HUES64 (cell line): ENCODE results near the gene AGXT.
"Not testable (repeated sequence)": the region's sequence is repeated elsewhere in the genome, so short reads cannot be mapped to it uniquely, and the experiment has no call there.

ENCODE experiments used
- H3K27ac ChIP-seq: 2 replicates; pipeline ENCODE4 v1.7.0; 2013; ENCODE audit warnings: low read depth, low read length, inconsistent platforms
- H3K27me3 ChIP-seq: 2 replicates; pipeline ENCODE4 v1.6.1; 2013; ENCODE audit warnings: mild to moderate bottlenecking, low read length; ENCODE audit not compliant: insufficient read depth
- H3K36me3 ChIP-seq: 2 replicates; pipeline ENCODE4 v1.6.1; 2013; ENCODE audit warnings: mild to moderate bottlenecking, low read length; ENCODE audit not compliant: insufficient read depth
- H3K4me1 ChIP-seq: 2 replicates; pipeline ENCODE4 v1.6.1; 2013; ENCODE audit warnings: mild to moderate bottlenecking, low read length, moderate library complexity; ENCODE audit not compliant: insufficient read depth
- H3K4me3 ChIP-seq: 2 replicates; pipeline ENCODE4 v1.5.1; 2013; ENCODE audit warnings: mild to moderate bottlenecking, low read length, moderate library complexity
- H3K9ac ChIP-seq: 2 replicates; pipeline ENCODE4 v1.6.1; 2013; ENCODE audit warnings: mild to moderate bottlenecking, low read depth, low read length
- H3K9me3 ChIP-seq: 2 replicates; pipeline ENCODE4 v1.6.1; 2013; ENCODE audit warnings: low read depth, low read length; ENCODE audit not compliant: insufficient read depth
- WGBS: fragments of 150-250, 120-280 bp; methylation state at CpG from one replicate; pipeline ENCODE4 v1.1.7; 2013; ENCODE audit warnings: missing lambda C conversion rate; 5-methylcytosine and 5-hydroxymethylcytosine counted together

AGXT gene

GRCh38 chr2:240832205-240832727, 36.4 kb upstream of the AGXT start:
- 5% methylated on average over 54 of the region's 54 CpGs for WGBS
- Histone ChIP-seq H3K27me3 (peaks cover 53% of the 10 kb centered on the region), H3K9me3 (no peaks in the 10 kb centered on the region), H3K27ac (no peak overlapping the region), H3K9ac (no peak overlapping the region), H3K36me3 (no peaks in the 10 kb centered on the region), H3K4me1 (no peaks in the 10 kb centered on the region), H3K4me3 (peak overlapping the region; percentile 73)

- Histone ChIP-seq H3K36me3 (no peaks in the 10 kb centered on the region), H3K9ac (no peak overlapping the region), H3K4me1 (no peaks in the 10 kb centered on the region), H3K9me3 (no peaks in the 10 kb centered on the region), H3K27ac (no peak overlapping the region), H3K4me3 (no peak overlapping the region), H3K27me3 (peaks cover 46% of the 10 kb centered on the region)
- 87% methylated on average over 13 of the region's 13 CpGs for WGBS
These were observed 35.6 kb upstream of the AGXT start for GRCh38 chr2:240832921-240833494.

GRCh38 chr2:240833724-240834285, 34.8 kb upstream of the AGXT start:
- Histone ChIP-seq H3K27me3 (peaks cover 38% of the 10 kb centered on the region), H3K9me3 (no peaks in the 10 kb centered on the region), H3K9ac (no peak overlapping the region), H3K36me3 (no peaks in the 10 kb centered on the region), H3K4me1 (no peaks in the 10 kb centered on the region), H3K4me3 (no peak overlapping the region), H3K27ac (no peak overlapping the region)
- 94% methylated on average over 8 of the region's 8 CpGs for WGBS

- no peak overlapping the region for H3K9ac ChIP-seq
- H3K4me1 ChIP-seq: no peaks in the 10 kb centered on the region
- 84% methylated on average over 6 of the region's 6 CpGs for WGBS
- no peaks in the 10 kb centered on the region for H3K9me3 ChIP-seq
- no peaks in the 10 kb centered on the region for H3K36me3 ChIP-seq
- H3K27me3 ChIP-seq: peaks cover 32% of the 10 kb centered on the region
- H3K4me3 ChIP-seq: no peak overlapping the region
- no peak overlapping the region for H3K27ac ChIP-seq
These were observed 34.1 kb upstream of the AGXT start for GRCh38 chr2:240834377-240834975.

GRCh38 chr2:240835528-240835927, 33.1 kb upstream of the AGXT start:
- Histone ChIP-seq H3K9ac (no peak overlapping the region), H3K4me1 (no peaks in the 10 kb centered on the region), H3K27ac (no peak overlapping the region), H3K27me3 (peaks cover 22% of the 10 kb centered on the region), H3K9me3 (no peaks in the 10 kb centered on the region), H3K4me3 (no peak overlapping the region), H3K36me3 (no peaks in the 10 kb centered on the region)
- 92% methylated on average over 9 of the region's 9 CpGs for WGBS

- Histone ChIP-seq H3K9me3 (no peaks in the 10 kb centered on the region), H3K4me1 (no peaks in the 10 kb centered on the region), H3K27me3 (peaks cover 8% of the 10 kb centered on the region), H3K4me3 (no peak overlapping the region), H3K27ac (no peak overlapping the region), H3K36me3 (no peaks in the 10 kb centered on the region), H3K9ac (no peak overlapping the region)
- WGBS: 92% methylated on average over 17 of the region's 17 CpGs
These were observed 31.7 kb upstream of the AGXT start for GRCh38 chr2:240836781-240837467.

GRCh38 chr2:240837621-240838020, 31.0 kb upstream of the AGXT start:
- H3K4me3 ChIP-seq: no peak overlapping the region
- peaks cover 5% of the 10 kb centered on the region; the same call in 1 of the 2 replicates for H3K27me3 ChIP-seq
- WGBS: 94% methylated on average over 4 of the region's 4 CpGs

GRCh38 chr2:240839152-240840143, 29.2 kb upstream of the AGXT start:
- H3K36me3 ChIP-seq: no peaks in the 10 kb centered on the region
- no peak overlapping the region for H3K27ac ChIP-seq
- no peak overlapping the region for H3K9ac ChIP-seq
- H3K4me3 ChIP-seq: no peak overlapping the region
- peaks cover 8% of the 10 kb centered on the region for H3K4me1 ChIP-seq
- no peaks in the 10 kb centered on the region for H3K9me3 ChIP-seq
- WGBS: 91% methylated on average over 27 of the region's 28 CpGs
- H3K27me3 ChIP-seq: no peaks in the 10 kb centered on the region

More at GRCh38 chr2:240837621-240838020, 31.0 kb upstream of the AGXT start:
- H3K36me3 ChIP-seq: no peaks in the 10 kb centered on the region
- no peaks in the 10 kb centered on the region for H3K4me1 ChIP-seq
- H3K9ac ChIP-seq: no peak overlapping the region
- H3K9me3 ChIP-seq: no peaks in the 10 kb centered on the region
- no peak overlapping the region for H3K27ac ChIP-seq

- no peak overlapping the region for H3K9ac ChIP-seq
- H3K27me3 ChIP-seq: no peaks in the 10 kb centered on the region
- WGBS: 64% methylated on average over 9 of the region's 9 CpGs
- peaks cover 8% of the 10 kb centered on the region for H3K4me1 ChIP-seq
- H3K27ac ChIP-seq: no peak overlapping the region
- H3K9me3 ChIP-seq: peaks cover 1% of the 10 kb centered on the region; the same call in 1 of the 2 replicates
- H3K36me3 ChIP-seq: no peaks in the 10 kb centered on the region
- H3K4me3 ChIP-seq: no peak overlapping the region
These were observed 28.1 kb upstream of the AGXT start for GRCh38 chr2:240840435-240841060.

- H3K4me3 ChIP-seq, H3K9me3 ChIP-seq, H3K27ac ChIP-seq, H3K36me3 ChIP-seq, H3K9ac ChIP-seq, H3K4me1 ChIP-seq, H3K27me3 ChIP-seq: not testable (repeated sequence)
- WGBS: 100% methylated on average over 2 of the region's 2 CpGs
These were observed 22.3 kb upstream of the AGXT start for GRCh38 chr2:240846309-240846708.
